GM06990 (cell line): ENCODE results near the gene DST.

ENCODE experiments used
- DNase-seq: peaks from one replicate; pipeline ENCODE4 v3.0.0-alpha.2; 2011; ENCODE audit not compliant: insufficient read length; ENCODE audit errors: extremely low read depth
- H3K27me3 ChIP-seq: replicated peaks from 2 replicates; pipeline ENCODE4 v1.6.0; 2011; ENCODE audit warnings: low read length; ENCODE audit not compliant: control insufficient read depth, insufficient read depth
- H3K36me3 ChIP-seq: 2 replicates; pipeline ENCODE4 v1.5.1; 2011; ENCODE audit warnings: low read length; ENCODE audit not compliant: control insufficient read depth, insufficient read depth
- H3K4me3 ChIP-seq: replicated peaks from 2 replicates; pipeline ENCODE4 v1.5.1; 2011; ENCODE audit warnings: low read depth, mild to moderate bottlenecking, control low read depth, low read length
- CTCF ChIP-seq: IDR thresholded peaks from 2 replicates; pipeline ENCODE4 v1.5.1; 2011; ENCODE audit warnings: low read length, control low read depth, mild to moderate bottlenecking, inconsistent platforms; ENCODE audit not compliant: insufficient read depth, poor library complexity, severe bottlenecking

The DST gene

DNA sequence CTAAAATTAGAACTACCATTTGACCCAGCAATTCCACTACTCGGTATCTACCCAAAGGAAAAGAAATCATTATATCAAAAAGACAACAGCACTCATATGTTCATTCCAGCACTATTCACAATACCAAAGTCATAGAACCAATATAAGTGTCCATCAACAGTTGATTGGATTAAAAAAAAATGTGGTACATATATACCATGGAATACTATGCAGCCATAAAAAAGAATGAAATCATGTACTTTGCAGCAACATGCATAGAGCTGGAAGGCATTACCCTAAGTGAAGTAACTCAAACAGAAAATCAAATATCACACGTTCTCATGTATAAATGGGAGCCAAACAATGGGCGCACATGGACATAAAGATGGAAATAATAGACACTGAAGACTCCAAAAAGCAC is 163.3 kb downstream of the DST start:
- Histone ChIP-seq H3K27me3 (no peaks in the 10 kb centered on the region), H3K4me3 (no peak overlapping the region), H3K36me3 (peaks cover 11% of the 10 kb centered on the region)
- TF ChIP-seq CTCF = no peak
- DNase-seq = no peak

GRCh38 chr6:56478202-56478601 is 164.5 kb downstream of the DST start:
- Histone ChIP-seq H3K4me3 (no peak overlapping the region), H3K36me3 (peaks cover 11% of the 10 kb centered on the region), H3K27me3 (no peaks in the 10 kb centered on the region)
- no peak for DNase-seq
- TF ChIP-seq CTCF = no peak

- DNase-seq = no peak
- Histone ChIP-seq H3K4me3 (no peak overlapping the region), H3K27me3 (no peaks in the 10 kb centered on the region), H3K36me3 (peaks cover 11% of the 10 kb centered on the region)
- TF ChIP-seq CTCF = no peak
Observed at GRCh38 chr6:56477241-56477640, 165.4 kb downstream of the DST start.

- peaks cover 10% of the 10 kb centered on the region for H3K36me3 ChIP-seq
Observed at GRCh38 chr6:56475736-56476457, 166.8 kb downstream of the DST start.

GRCh38 chr6:56474532-56474931 is 168.2 kb downstream of the DST start:
- TF ChIP-seq CTCF = no peak
- DNase-seq = no peak
- no peaks in the 10 kb centered on the region for H3K27me3 ChIP-seq
- peaks cover 8% of the 10 kb centered on the region for H3K36me3 ChIP-seq
- H3K4me3 ChIP-seq = no peak overlapping the region

More at GRCh38 chr6:56475736-56476457, 166.8 kb downstream of the DST start:
- H3K27me3 ChIP-seq = no peaks in the 10 kb centered on the region
- TF ChIP-seq CTCF = no peak
- no peak for DNase-seq
- H3K4me3 ChIP-seq = no peak overlapping the region

GRCh38 chr6:56463443-56463842 is 179.2 kb downstream of the DST start:
- DNase-seq = no peak
- Histone ChIP-seq H3K36me3 (peaks cover 13% of the 10 kb centered on the region), H3K4me3 (no peak overlapping the region), H3K27me3 (no peaks in the 10 kb centered on the region)
- TF ChIP-seq CTCF = no peak
